Trophoblast cell (in vitro differentiated cells and primary cell): ENCODE data around the gene CLN5.

Experiments
- DNase-seq, 2 donors: peaks; one replicate each; pipeline ENCODE4 v3.0.0-alpha.2; 2016
- H2AFZ ChIP-seq: 2 replicates; pipeline ENCODE4 v1.6.1; 2013; ENCODE audit warnings: low read length, moderate library complexity, mild to moderate bottlenecking; ENCODE audit not compliant: insufficient read depth, poor library complexity
- H2AK5ac ChIP-seq: 2 replicates; pipeline ENCODE4 v1.6.1; 2013; ENCODE audit warnings: mild to moderate bottlenecking, low read length
- H2BK120ac ChIP-seq: 2 replicates; pipeline ENCODE4 v1.6.1; 2013; ENCODE audit warnings: low read length, mild to moderate bottlenecking, moderate library complexity; ENCODE audit not compliant: insufficient read depth, poor library complexity
- H2BK12ac ChIP-seq: 2 replicates; pipeline ENCODE4 v1.6.1; 2013; ENCODE audit warnings: mild to moderate bottlenecking, low read length, moderate library complexity
- H2BK5ac ChIP-seq: 2 replicates; pipeline ENCODE4 v1.6.1; 2013; ENCODE audit warnings: low read length, low read depth, moderate library complexity, mild to moderate bottlenecking; ENCODE audit not compliant: poor library complexity
- H3K14ac ChIP-seq: 2 replicates; pipeline ENCODE4 v1.6.1; 2013; ENCODE audit warnings: mild to moderate bottlenecking, low read length
- H3K18ac ChIP-seq: 2 replicates; pipeline ENCODE4 v1.6.1; 2013; ENCODE audit warnings: mild to moderate bottlenecking, low read length
- H3K23ac ChIP-seq: 2 replicates; pipeline ENCODE4 v1.6.1; 2013; ENCODE audit warnings: low read length
- H3K27ac ChIP-seq: 2 replicates; pipeline ENCODE4 v1.5.1; 2013; ENCODE audit warnings: low read depth, mild to moderate bottlenecking, inconsistent platforms, low read length, moderate library complexity
- H3K27me3 ChIP-seq: 2 replicates; pipeline ENCODE4 v1.6.1; 2013; ENCODE audit warnings: inconsistent platforms, mild to moderate bottlenecking, low read length, moderate library complexity; ENCODE audit not compliant: insufficient read depth
- H3K36me3 ChIP-seq, 2 experiments: 1 replicate in 1 of 2; 2 replicates in 1 of 2; pipeline ENCODE4 v1.6.1; 2013; ENCODE audit warnings: low read length in 2 of 2, mild to moderate bottlenecking in 2 of 2, moderate library complexity in 1 of 2; ENCODE audit not compliant: insufficient read depth in 2 of 2, control insufficient read depth in 1 of 2
- H3K4ac ChIP-seq: 2 replicates; pipeline ENCODE4 v1.6.1; 2013; ENCODE audit warnings: low read depth, mild to moderate bottlenecking, low read length, moderate library complexity
- H3K4me1 ChIP-seq, 2 experiments: 1 replicate in 1 of 2; 2 replicates in 1 of 2; pipeline ENCODE4 v1.6.1; 2013; ENCODE audit warnings: low read length in 2 of 2, mild to moderate bottlenecking in 2 of 2, moderate library complexity in 1 of 2; ENCODE audit not compliant: insufficient read depth in 2 of 2, control insufficient read depth in 1 of 2
- H3K4me2 ChIP-seq: 2 replicates; pipeline ENCODE4 v1.6.1; 2013; ENCODE audit warnings: inconsistent platforms, mild to moderate bottlenecking, low read length, moderate library complexity
- H3K4me3 ChIP-seq: 2 replicates; pipeline ENCODE4 v1.5.1; 2013; ENCODE audit warnings: mild to moderate bottlenecking, low read depth, low read length, inconsistent platforms
- H3K79me1 ChIP-seq: one replicate; pipeline ENCODE4 v1.6.1; 2013; ENCODE audit warnings: low read length
- H3K79me2 ChIP-seq: 2 replicates; pipeline ENCODE4 v1.6.1; 2013; ENCODE audit warnings: low read length, mild to moderate bottlenecking; ENCODE audit not compliant: control insufficient read depth, insufficient read depth, poor library complexity
- H3K9ac ChIP-seq: 2 replicates; pipeline ENCODE4 v1.6.1; 2013; ENCODE audit warnings: mild to moderate bottlenecking, low read length
- H3K9me3 ChIP-seq: 2 replicates; pipeline ENCODE4 v1.6.1; 2013; ENCODE audit warnings: low read depth, mild to moderate bottlenecking, control low read depth, inconsistent platforms, low read length; ENCODE audit not compliant: insufficient read depth
- H4K12ac ChIP-seq: 2 replicates; pipeline ENCODE4 v1.6.1; 2013; ENCODE audit warnings: low read depth, mild to moderate bottlenecking, low read length, moderate library complexity
- H4K8ac ChIP-seq: 2 replicates; pipeline ENCODE4 v1.6.1; 2013; ENCODE audit warnings: low read depth, mild to moderate bottlenecking, low read length, moderate library complexity
- H4K91ac ChIP-seq: one replicate; pipeline ENCODE4 v1.6.1; 2013; ENCODE audit warnings: low read depth, mild to moderate bottlenecking, low read length, moderate library complexity
- WGBS: extraction: QIAGEN DNeasy Blood & Tissue Kit; methylation state at CpG from one replicate; pipeline ENCODE4 v1.1.7; 2013; ENCODE audit warnings: missing lambda C conversion rate; ENCODE audit not compliant: insufficient read length, insufficient coverage; ENCODE audit errors: extremely low coverage; 5-methylcytosine and 5-hydroxymethylcytosine counted together

Gene CLN5

GRCh38 chr13:77031656-77032243, 39.9 kb downstream of the CLN5 start:
- DNase-seq = no peak
- Histone ChIP-seq H3K23ac (no peak overlapping the region), H3K9ac (no peak overlapping the region), H3K14ac (no peak overlapping the region), H3K4me1 (peaks cover 5 to 8% of the 10 kb centered on the region in 2 experiments), H4K12ac (no peak overlapping the region), H3K79me2 (peaks cover 4% of the 10 kb centered on the region), H3K27me3 (no peaks in the 10 kb centered on the region), H3K4me2 (no peak overlapping the region), H3K27ac (no peak overlapping the region), H3K4me3 (no peak overlapping the region), H2BK12ac (no peak overlapping the region), H2AFZ (no peak overlapping the region), H3K9me3 (no peaks in the 10 kb centered on the region), H4K8ac (no peak overlapping the region), H2AK5ac (no peak overlapping the region), H3K79me1 (peaks cover 12% of the 10 kb centered on the region), H2BK120ac (no peak overlapping the region), H3K36me3 (no peaks in the 10 kb centered on the region), H3K4ac (no peak overlapping the region), H2BK5ac (no peak overlapping the region), H4K91ac (no peak overlapping the region), H3K18ac (no peak overlapping the region)
- no CpG with 5 or more reads among the region's 6 CpGs for WGBS

DNA sequence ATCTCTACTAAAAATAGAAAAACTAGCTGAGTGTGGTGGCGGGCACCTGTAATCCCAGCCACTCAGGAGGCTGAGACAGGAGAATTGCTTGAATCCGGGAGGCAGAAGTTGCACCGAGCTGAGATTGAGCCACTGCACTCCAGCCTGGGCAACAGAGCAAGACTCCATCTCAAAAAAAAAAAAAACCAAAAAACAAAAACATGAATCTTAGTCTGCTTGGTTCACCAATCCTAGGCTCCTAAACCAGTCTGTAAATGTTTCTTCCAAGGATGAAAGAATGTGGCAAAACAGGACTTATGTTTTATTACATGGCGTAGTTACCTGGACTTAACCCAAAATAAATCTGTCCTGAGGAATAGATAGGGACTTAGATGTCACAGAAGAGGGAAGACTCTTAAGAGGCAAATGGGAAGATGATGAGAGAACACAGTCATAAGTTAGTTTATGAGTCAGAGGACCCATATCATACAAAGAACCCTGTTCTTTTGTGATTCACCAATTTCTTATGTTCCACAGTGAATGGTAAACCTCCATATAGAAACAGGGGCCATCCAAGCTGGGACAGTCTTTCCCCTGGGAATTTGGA, 41.9 kb downstream of the CLN5 start:
- no peak overlapping the region for H2BK12ac ChIP-seq
- H3K18ac ChIP-seq = no peak overlapping the region
- H3K79me2 ChIP-seq = no peaks in the 10 kb centered on the region
- H3K79me1 ChIP-seq = peaks cover 3% of the 10 kb centered on the region
- peak in 1 of 2 donors; percentile 24 for DNase-seq
- H3K4ac ChIP-seq = no peak overlapping the region
- no peaks in the 10 kb centered on the region for H3K9me3 ChIP-seq
- H2AK5ac ChIP-seq = no peak overlapping the region
- WGBS = no CpG with 5 or more reads among the region's 4 CpGs
- no peak overlapping the region for H3K4me3 ChIP-seq
- no peaks in the 10 kb centered on the region for H3K36me3 ChIP-seq
- no peak overlapping the region for H3K27ac ChIP-seq
- H3K9ac ChIP-seq = no peak overlapping the region
- H3K4me2 ChIP-seq = no peak overlapping the region
- H3K4me1 ChIP-seq = peaks cover 2 to 3% of the 10 kb centered on the region in 2 experiments
- H2BK5ac ChIP-seq = no peak overlapping the region
- no peak overlapping the region for H4K91ac ChIP-seq
- H2BK120ac ChIP-seq = no peak overlapping the region
- H3K14ac ChIP-seq = no peak overlapping the region
- no peak overlapping the region for H2AFZ ChIP-seq
- H3K23ac ChIP-seq = no peak overlapping the region
- no peak overlapping the region for H4K12ac ChIP-seq
- H4K8ac ChIP-seq = no peak overlapping the region
- H3K27me3 ChIP-seq = no peaks in the 10 kb centered on the region

GRCh38 chr13:77034881-77035280, 43.0 kb downstream of the CLN5 start:
- WGBS = no CpG with 5 or more reads among the region's 5 CpGs
- Histone ChIP-seq H2AK5ac (no peak overlapping the region), H3K36me3 (no peaks in the 10 kb centered on the region), H3K4ac (no peak overlapping the region), H4K91ac (no peak overlapping the region), H3K9ac (no peak overlapping the region), H2BK120ac (no peak overlapping the region), H3K4me3 (no peak overlapping the region), H3K79me2 (no peaks in the 10 kb centered on the region), H3K79me1 (no peaks in the 10 kb centered on the region), H4K8ac (no peak overlapping the region), H3K14ac (no peak overlapping the region), H3K27me3 (no peaks in the 10 kb centered on the region), H3K4me1 (peaks cover 0 to 3% of the 10 kb centered on the region in 2 experiments), H3K9me3 (no peaks in the 10 kb centered on the region), H2BK5ac (no peak overlapping the region), H3K23ac (no peak overlapping the region), H3K27ac (no peak overlapping the region), H2AFZ (no peak overlapping the region), H3K4me2 (no peak overlapping the region), H4K12ac (no peak overlapping the region), H2BK12ac (no peak overlapping the region), H3K18ac (no peak overlapping the region)
- no peak for DNase-seq

GRCh38 chr13:77036279-77036678, 44.4 kb downstream of the CLN5 start:
- no peaks in the 10 kb centered on the region for H3K79me2 ChIP-seq
- H3K4ac ChIP-seq = no peak overlapping the region
- no peak overlapping the region for H3K4me3 ChIP-seq
- no peaks in the 10 kb centered on the region for H3K36me3 ChIP-seq
- H2AFZ ChIP-seq = no peak overlapping the region
- no peak overlapping the region for H3K27ac ChIP-seq
- H4K8ac ChIP-seq = no peak overlapping the region
- H4K91ac ChIP-seq = no peak overlapping the region
- H3K4me2 ChIP-seq = no peak overlapping the region
- no peak overlapping the region for H2BK5ac ChIP-seq
- no peaks in the 10 kb centered on the region for H3K9me3 ChIP-seq
- H4K12ac ChIP-seq = no peak overlapping the region
- H3K18ac ChIP-seq = no peak overlapping the region
- no peak overlapping the region for H3K14ac ChIP-seq
- H2AK5ac ChIP-seq = no peak overlapping the region
- no peak for DNase-seq
- no CpG with 5 or more reads among the region's 1 CpG for WGBS
- no peak overlapping the region for H2BK12ac ChIP-seq
- H3K79me1 ChIP-seq = no peaks in the 10 kb centered on the region
- no peaks in the 10 kb centered on the region for H3K4me1 ChIP-seq
- no peaks in the 10 kb centered on the region for H3K27me3 ChIP-seq
- no peak overlapping the region for H3K9ac ChIP-seq
- H3K23ac ChIP-seq = no peak overlapping the region
- no peak overlapping the region for H2BK120ac ChIP-seq
